DMS153 treated with DMSO at 0.1 percent for 48 hours (cell line): ENCODE results near the gene TTC9C.
"Not testable (repeated sequence)": the region's sequence is repeated elsewhere in the genome, so short reads cannot be mapped to it uniquely, and the experiment has no call there.

ENCODE experiments used
- DNase-seq: peaks from one replicate; lab custom pipeline; 2025; ENCODE audit not compliant: unreplicated experiment; lab: John Stamatoyannopoulos, UW

The TTC9C gene

GRCh38 chr11:62709247-62710000, 18.9 kb upstream of the TTC9C start:
- peak; percentile 99 for DNase-seq

GRCh38 chr11:62710001-62710345, 18.3 kb upstream of the TTC9C start:
- DNase-seq = no peak

GRCh38 chr11:62712276-62712812, 15.9 kb upstream of the TTC9C start:
- DNase-seq = no peak

GRCh38 chr11:62712861-62713260, 15.4 kb upstream of the TTC9C start:
- no peak for DNase-seq

GRCh38 chr11:62713343-62713742, 14.9 kb upstream of the TTC9C start:
- no peak for DNase-seq

GRCh38 chr11:62715150-62716130, 12.8 kb upstream of the TTC9C start:
- DNase-seq = no peak

- no peak for DNase-seq
These were observed 12.1 kb upstream of the TTC9C start for GRCh38 chr11:62716206-62716605.

- DNase-seq = no peak
These were observed 11.5 kb upstream of the TTC9C start for GRCh38 chr11:62716816-62717215.

- DNase-seq = no peak
These were observed 8.8 kb upstream of the TTC9C start for GRCh38 chr11:62719302-62719978.

GRCh38 chr11:62721994-62722393, 6.3 kb upstream of the TTC9C start:
- DNase-seq = no peak

- DNase-seq = no peak
These were observed 4.1 kb upstream of the TTC9C start for GRCh38 chr11:62724171-62724570.

- DNase-seq = no peak
These were observed 2.6 kb upstream of the TTC9C start for GRCh38 chr11:62725646-62726045.

- no peak for DNase-seq
These were observed 2.0 kb upstream of the TTC9C start for GRCh38 chr11:62726156-62726914.

- no peak for DNase-seq
These were observed 1.4 kb upstream of the TTC9C start for GRCh38 chr11:62726915-62727164.

GRCh38 chr11:62727165-62727871, 968 bp upstream of the TTC9C start, which contains the start of gene HNRNPUL2:
TSS of gene HNRNPUL2 (minus strand) at chr11:62727457. CDS start at chr11:62727156, 301 bp downstream.
- DNase-seq = peak; percentile 94

- peak; percentile 95 for DNase-seq
These were observed 465 bp upstream of the TTC9C start for GRCh38 chr11:62727872-62728170.

GRCh38 chr11:62730076-62730475, 1.8 kb downstream of the TTC9C start:
- DNase-seq = not testable (repeated sequence)

- no peak for DNase-seq
These were observed 4.5 kb downstream of the TTC9C start for GRCh38 chr11:62732830-62733229.

- no peak for DNase-seq
These were observed 8.9 kb downstream of the TTC9C start for GRCh38 chr11:62737196-62737595.

- DNase-seq = no peak
These were observed 19.3 kb downstream of the TTC9C start for GRCh38 chr11:62747475-62748160.
